Measurements from ENCODE around the gene SGSM1. TPM values are rescaled to one million over a fixed set of nuclear protein-coding genes. Genes with fewer than 3 reads are reported as not detected.
A peak's percentile ranks its signal among the peaks of the same experiment; 100 is the strongest.

Gene SGSM1

GRCh38 chr22:24975813-24976341 lies 169.9 kb downstream of the SGSM1 start:
- peaks cover 4% of the 10 kb centered on the region for H3K27me3 ChIP-seq (ENCODE audit: control insufficient read depth, insufficient read depth, low read length)
- no peak overlapping the region for H3K4me3 ChIP-seq (ENCODE audit: low read length)
- H3K9ac ChIP-seq (ENCODE audit: low read depth, low read length), result no peak overlapping the region
- H3K9me3 ChIP-seq (replicated peaks; ENCODE audit: low read length), result no peaks in the 10 kb centered on the region
- H3K36me3 ChIP-seq (ENCODE audit: insufficient read depth, low read length), result no peaks in the 10 kb centered on the region
- peaks cover 20% of the 10 kb centered on the region for H3K4me1 ChIP-seq (ENCODE audit: control insufficient read depth, insufficient read depth, low read length)
- H3K4me2 ChIP-seq (ENCODE audit: low read length), result peak overlapping the region; percentile 39

GRCh38 chr22:24976442-24977218 lies 170.6 kb downstream of the SGSM1 start:
- Histone ChIP-seq H3K36me3 (ENCODE audit: insufficient read depth, low read length) (no peaks in the 10 kb centered on the region), H3K4me3 (ENCODE audit: low read length) (no peak overlapping the region), H3K4me2 (ENCODE audit: low read length) (no peak overlapping the region), H3K4me1 (ENCODE audit: control insufficient read depth, insufficient read depth, low read length) (peaks cover 20% of the 10 kb centered on the region), H3K9ac (ENCODE audit: low read depth, low read length) (no peak overlapping the region), H3K27me3 (ENCODE audit: control insufficient read depth, insufficient read depth, low read length) (peaks cover 4% of the 10 kb centered on the region), H3K9me3 (replicated peaks; ENCODE audit: low read length) (no peaks in the 10 kb centered on the region)

Small RNA genes lying within 50 kb of the gene (small RNA-seq; reads per million reads assigned to genes)
- not detected for gene RF00275
